Trophoblast cell (in vitro differentiated cells and primary cell): ENCODE results near the gene CPNE7.

Experiments
- DNase-seq, 2 donors: peaks; one replicate each; pipeline ENCODE4 v3.0.0-alpha.2; 2016
- H2AFZ ChIP-seq: 2 replicates; pipeline ENCODE4 v1.6.1; 2013; ENCODE audit warnings: low read length, moderate library complexity, mild to moderate bottlenecking; ENCODE audit not compliant: insufficient read depth, poor library complexity
- H2AK5ac ChIP-seq: 2 replicates; pipeline ENCODE4 v1.6.1; 2013; ENCODE audit warnings: mild to moderate bottlenecking, low read length
- H2BK120ac ChIP-seq: 2 replicates; pipeline ENCODE4 v1.6.1; 2013; ENCODE audit warnings: low read length, mild to moderate bottlenecking, moderate library complexity; ENCODE audit not compliant: insufficient read depth, poor library complexity
- H2BK12ac ChIP-seq: 2 replicates; pipeline ENCODE4 v1.6.1; 2013; ENCODE audit warnings: mild to moderate bottlenecking, low read length, moderate library complexity
- H2BK5ac ChIP-seq: 2 replicates; pipeline ENCODE4 v1.6.1; 2013; ENCODE audit warnings: low read length, low read depth, moderate library complexity, mild to moderate bottlenecking; ENCODE audit not compliant: poor library complexity
- H3K14ac ChIP-seq: 2 replicates; pipeline ENCODE4 v1.6.1; 2013; ENCODE audit warnings: mild to moderate bottlenecking, low read length
- H3K18ac ChIP-seq: 2 replicates; pipeline ENCODE4 v1.6.1; 2013; ENCODE audit warnings: mild to moderate bottlenecking, low read length
- H3K23ac ChIP-seq: 2 replicates; pipeline ENCODE4 v1.6.1; 2013; ENCODE audit warnings: low read length
- H3K27ac ChIP-seq: 2 replicates; pipeline ENCODE4 v1.5.1; 2013; ENCODE audit warnings: low read depth, mild to moderate bottlenecking, inconsistent platforms, low read length, moderate library complexity
- H3K27me3 ChIP-seq: 2 replicates; pipeline ENCODE4 v1.6.1; 2013; ENCODE audit warnings: inconsistent platforms, mild to moderate bottlenecking, low read length, moderate library complexity; ENCODE audit not compliant: insufficient read depth
- H3K36me3 ChIP-seq, 2 experiments: 1 replicate in 1 of 2; 2 replicates in 1 of 2; pipeline ENCODE4 v1.6.1; 2013; ENCODE audit warnings: low read length in 2 of 2, mild to moderate bottlenecking in 2 of 2, moderate library complexity in 1 of 2; ENCODE audit not compliant: insufficient read depth in 2 of 2, control insufficient read depth in 1 of 2
- H3K4ac ChIP-seq: 2 replicates; pipeline ENCODE4 v1.6.1; 2013; ENCODE audit warnings: low read depth, mild to moderate bottlenecking, low read length, moderate library complexity
- H3K4me1 ChIP-seq, 2 experiments: 1 replicate in 1 of 2; 2 replicates in 1 of 2; pipeline ENCODE4 v1.6.1; 2013; ENCODE audit warnings: low read length in 2 of 2, mild to moderate bottlenecking in 2 of 2, moderate library complexity in 1 of 2; ENCODE audit not compliant: insufficient read depth in 2 of 2, control insufficient read depth in 1 of 2
- H3K4me2 ChIP-seq: 2 replicates; pipeline ENCODE4 v1.6.1; 2013; ENCODE audit warnings: inconsistent platforms, mild to moderate bottlenecking, low read length, moderate library complexity
- H3K4me3 ChIP-seq: 2 replicates; pipeline ENCODE4 v1.5.1; 2013; ENCODE audit warnings: mild to moderate bottlenecking, low read depth, low read length, inconsistent platforms
- H3K79me1 ChIP-seq: one replicate; pipeline ENCODE4 v1.6.1; 2013; ENCODE audit warnings: low read length
- H3K79me2 ChIP-seq: 2 replicates; pipeline ENCODE4 v1.6.1; 2013; ENCODE audit warnings: low read length, mild to moderate bottlenecking; ENCODE audit not compliant: control insufficient read depth, insufficient read depth, poor library complexity
- H3K9ac ChIP-seq: 2 replicates; pipeline ENCODE4 v1.6.1; 2013; ENCODE audit warnings: mild to moderate bottlenecking, low read length
- H3K9me3 ChIP-seq: 2 replicates; pipeline ENCODE4 v1.6.1; 2013; ENCODE audit warnings: low read depth, mild to moderate bottlenecking, control low read depth, inconsistent platforms, low read length; ENCODE audit not compliant: insufficient read depth
- H4K12ac ChIP-seq: 2 replicates; pipeline ENCODE4 v1.6.1; 2013; ENCODE audit warnings: low read depth, mild to moderate bottlenecking, low read length, moderate library complexity
- H4K8ac ChIP-seq: 2 replicates; pipeline ENCODE4 v1.6.1; 2013; ENCODE audit warnings: low read depth, mild to moderate bottlenecking, low read length, moderate library complexity
- H4K91ac ChIP-seq: one replicate; pipeline ENCODE4 v1.6.1; 2013; ENCODE audit warnings: low read depth, mild to moderate bottlenecking, low read length, moderate library complexity
- WGBS: extraction: QIAGEN DNeasy Blood & Tissue Kit; methylation state at CpG from one replicate; pipeline ENCODE4 v1.1.7; 2013; ENCODE audit warnings: missing lambda C conversion rate; ENCODE audit not compliant: insufficient read length, insufficient coverage; ENCODE audit errors: extremely low coverage; 5-methylcytosine and 5-hydroxymethylcytosine counted together

CPNE7 gene

DNA sequence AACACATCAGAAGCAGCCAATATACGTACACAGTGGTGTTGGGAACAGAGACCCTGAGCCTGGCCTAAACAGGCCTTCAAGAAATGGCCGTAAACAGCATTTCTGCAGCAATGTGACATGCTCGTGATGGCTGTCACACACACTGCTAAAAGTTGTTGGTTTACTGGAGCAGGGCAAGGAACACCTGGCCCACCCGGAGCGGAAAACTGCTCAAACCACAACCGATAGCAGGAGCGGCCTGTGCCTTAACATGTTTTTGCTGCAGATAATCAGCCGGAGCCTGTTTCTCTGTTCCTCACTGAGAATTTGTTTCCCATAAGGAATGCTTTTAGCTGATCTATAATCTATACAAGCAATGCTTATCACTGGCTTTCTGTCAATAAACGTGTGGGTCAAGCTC is 31.9 kb downstream of the CPNE7 start:
- no peaks in the 10 kb centered on the region for H3K79me2 ChIP-seq
- H2AFZ ChIP-seq = no peak overlapping the region
- no peak overlapping the region for H3K4me2 ChIP-seq
- H2BK12ac ChIP-seq = no peak overlapping the region
- H3K18ac ChIP-seq = no peak overlapping the region
- peaks cover 7% of the 10 kb centered on the region for H3K9me3 ChIP-seq
- no peak overlapping the region for H3K27ac ChIP-seq
- H2BK120ac ChIP-seq = no peak overlapping the region
- H3K9ac ChIP-seq = no peak overlapping the region
- no peak overlapping the region for H3K4me3 ChIP-seq
- H3K23ac ChIP-seq = no peak overlapping the region
- WGBS = no CpG with 5 or more reads among the region's 9 CpGs
- no peak overlapping the region for H3K4ac ChIP-seq
- H3K14ac ChIP-seq = no peak overlapping the region
- H3K4me1 ChIP-seq = peaks cover 0 to 5% of the 10 kb centered on the region in 2 experiments
- H3K79me1 ChIP-seq = no peaks in the 10 kb centered on the region
- H2AK5ac ChIP-seq = no peak overlapping the region
- no peak overlapping the region for H2BK5ac ChIP-seq
- no peak overlapping the region for H4K12ac ChIP-seq
- H3K36me3 ChIP-seq = no peaks in the 10 kb centered on the region
- no peak for DNase-seq
- no peak overlapping the region for H4K8ac ChIP-seq
- H4K91ac ChIP-seq = no peak overlapping the region
- no peaks in the 10 kb centered on the region for H3K27me3 ChIP-seq

DNA sequence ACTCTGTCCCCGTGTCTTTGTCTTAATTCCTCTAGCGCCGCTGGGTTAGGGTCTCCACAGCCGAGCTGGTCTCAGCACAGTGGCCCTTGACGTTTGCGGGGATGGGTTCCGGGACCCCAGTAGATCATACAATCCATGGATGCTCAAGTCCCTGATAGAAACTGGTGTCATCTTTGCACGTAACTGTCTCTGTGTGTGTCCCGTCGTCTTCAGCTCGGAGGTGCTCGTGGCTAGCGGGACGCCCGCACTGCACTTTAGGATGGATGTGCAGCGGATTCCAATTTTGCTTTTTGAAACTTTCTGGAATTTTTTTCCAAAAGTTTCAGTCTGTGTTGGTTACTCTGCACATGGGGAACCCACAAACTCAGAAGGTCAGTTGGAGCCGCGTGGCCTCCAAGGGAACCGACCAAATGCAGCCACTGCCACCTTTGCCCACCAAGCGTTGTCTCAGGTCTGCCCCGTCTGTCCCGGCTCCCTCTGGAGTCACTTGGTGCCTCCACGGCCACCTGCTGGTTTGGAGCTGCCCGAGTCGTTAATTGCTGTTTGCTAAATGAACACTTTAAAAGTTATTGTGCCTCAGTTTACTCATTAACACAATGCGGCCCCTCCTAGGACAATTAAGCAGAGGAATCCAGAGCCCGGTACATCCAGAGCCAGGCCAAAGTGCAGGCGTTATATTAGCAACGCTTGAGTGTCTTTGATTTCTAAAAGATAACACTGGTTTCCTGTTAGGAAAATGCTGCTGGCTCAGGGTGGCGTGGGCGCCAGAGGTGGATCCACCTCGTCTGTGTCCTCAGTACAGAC is 32.6 kb downstream of the CPNE7 start:
- H3K14ac ChIP-seq = no peak overlapping the region
- H4K91ac ChIP-seq = no peak overlapping the region
- H2BK5ac ChIP-seq = no peak overlapping the region
- H2AFZ ChIP-seq = no peak overlapping the region
- H4K8ac ChIP-seq = no peak overlapping the region
- DNase-seq = peak in 1 of 2 donors; percentile 61
- H3K36me3 ChIP-seq = no peaks in the 10 kb centered on the region
- no peaks in the 10 kb centered on the region for H3K79me2 ChIP-seq
- H3K4ac ChIP-seq = no peak overlapping the region
- peaks cover 4% of the 10 kb centered on the region for H3K9me3 ChIP-seq
- no peak overlapping the region for H2BK12ac ChIP-seq
- no peak overlapping the region for H4K12ac ChIP-seq
- H3K27me3 ChIP-seq = no peaks in the 10 kb centered on the region
- no peak overlapping the region for H3K4me3 ChIP-seq
- no peak overlapping the region for H2BK120ac ChIP-seq
- WGBS = no CpG with 5 or more reads among the region's 32 CpGs
- no peak overlapping the region for H3K27ac ChIP-seq
- H3K79me1 ChIP-seq = no peaks in the 10 kb centered on the region
- no peaks in the 10 kb centered on the region for H3K4me1 ChIP-seq
- H3K4me2 ChIP-seq = no peak overlapping the region
- H3K23ac ChIP-seq = no peak overlapping the region
- no peak overlapping the region for H2AK5ac ChIP-seq
- no peak overlapping the region for H3K18ac ChIP-seq
- H3K9ac ChIP-seq = no peak overlapping the region

DNA sequence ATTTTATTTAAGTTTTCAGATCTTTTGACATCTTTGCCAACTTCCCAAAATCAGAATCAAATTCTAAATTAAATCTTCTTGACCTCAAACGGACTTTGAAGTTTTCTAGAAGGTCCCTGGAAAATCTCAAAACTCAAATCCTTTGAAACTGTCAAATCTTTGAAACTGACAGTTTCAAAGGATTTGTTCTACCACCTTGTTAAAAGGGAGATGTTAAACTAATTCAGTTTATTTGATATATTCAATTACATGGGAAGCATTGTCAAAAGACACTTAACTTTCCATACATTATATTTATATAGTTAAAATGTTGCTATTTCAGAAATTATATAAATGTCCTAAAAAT is 34.5 kb downstream of the CPNE7 start:
- H2AK5ac ChIP-seq = no peak overlapping the region
- WGBS = no CpG with 5 or more reads among the region's 1 CpG

DNA sequence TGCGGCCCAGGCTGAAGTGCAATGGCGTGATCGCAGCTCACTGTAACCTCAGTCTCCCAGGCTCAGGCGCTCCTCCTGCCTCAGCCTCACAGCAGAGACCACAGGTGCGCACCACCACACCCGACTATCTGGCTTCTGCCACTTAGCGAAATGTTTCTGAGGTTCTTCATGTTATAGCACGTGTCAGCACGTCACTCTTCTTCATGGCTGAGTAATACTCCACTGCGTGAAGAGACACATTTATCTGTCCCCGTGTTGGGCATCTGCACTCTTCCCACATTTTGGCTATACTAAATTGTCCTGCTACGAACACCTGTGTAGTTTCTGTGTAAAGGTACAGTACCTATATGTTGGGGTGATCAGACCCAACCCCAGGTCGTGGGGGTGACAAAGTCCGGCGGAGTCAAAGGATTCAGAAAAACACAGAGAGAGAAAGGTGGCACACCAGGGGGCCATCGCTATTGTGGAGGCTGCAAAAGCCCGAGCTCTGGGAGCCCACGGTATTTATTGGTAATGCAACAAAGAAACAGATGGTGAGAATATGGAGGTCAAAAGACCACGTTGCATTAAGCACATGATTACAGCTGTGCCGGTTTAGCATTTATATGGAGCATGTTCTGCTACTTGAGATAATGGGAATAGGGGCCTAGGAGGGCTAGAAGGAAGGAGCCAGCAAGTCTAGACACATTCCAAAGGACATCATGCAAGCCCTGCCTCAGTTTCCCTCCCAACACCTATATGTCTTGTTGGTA is 37.0 kb downstream of the CPNE7 start:
- Histone ChIP-seq H3K4me2 (no peak overlapping the region), H2BK12ac (no peak overlapping the region), H3K18ac (no peak overlapping the region), H4K8ac (no peak overlapping the region), H3K4me3 (peak overlapping the region; percentile 23), H4K12ac (no peak overlapping the region), H2BK120ac (no peak overlapping the region), H3K4ac (no peak overlapping the region), H3K36me3 (no peaks in the 10 kb centered on the region), H3K79me2 (no peaks in the 10 kb centered on the region), H3K9ac (no peak overlapping the region), H2AK5ac (no peak overlapping the region), H4K91ac (no peak overlapping the region), H3K27me3 (no peaks in the 10 kb centered on the region), H3K27ac (no peak overlapping the region), H3K4me1 (no peaks in the 10 kb centered on the region), H3K23ac (no peak overlapping the region), H3K14ac (no peak overlapping the region), H2BK5ac (no peak overlapping the region), H2AFZ (no peak overlapping the region), H3K9me3 (no peaks in the 10 kb centered on the region), H3K79me1 (no peaks in the 10 kb centered on the region)
- no peak for DNase-seq
- no CpG with 5 or more reads among the region's 20 CpGs for WGBS

More for the DNA sequence above, 34.5 kb downstream of the CPNE7 start:
- no peaks in the 10 kb centered on the region for H3K27me3 ChIP-seq
- H3K4ac ChIP-seq = no peak overlapping the region
- no peak overlapping the region for H4K8ac ChIP-seq
- no peaks in the 10 kb centered on the region for H3K4me1 ChIP-seq
- no peak overlapping the region for H4K12ac ChIP-seq
- no peak overlapping the region for H4K91ac ChIP-seq
- no peak overlapping the region for H3K9ac ChIP-seq
- no peak overlapping the region for H2BK5ac ChIP-seq
- no peak overlapping the region for H3K4me3 ChIP-seq
- H3K79me1 ChIP-seq = no peaks in the 10 kb centered on the region
- no peak overlapping the region for H3K27ac ChIP-seq
- H3K4me2 ChIP-seq = no peak overlapping the region
- DNase-seq = no peak
- no peak overlapping the region for H2AFZ ChIP-seq
- H3K36me3 ChIP-seq = no peaks in the 10 kb centered on the region
- H3K14ac ChIP-seq = no peak overlapping the region
- no peak overlapping the region for H3K18ac ChIP-seq
- no peak overlapping the region for H3K23ac ChIP-seq
- H3K79me2 ChIP-seq = no peaks in the 10 kb centered on the region
- no peak overlapping the region for H2BK120ac ChIP-seq
- H3K9me3 ChIP-seq = peaks cover 2% of the 10 kb centered on the region
- H2BK12ac ChIP-seq = no peak overlapping the region
